Epithelial cell of proximal tubule (primary cell): Measurements from ENCODE around the gene SH2D6. TPM values are rescaled to one million over a fixed set of nuclear protein-coding genes. Genes with fewer than 3 reads are reported as not detected.
A peak's percentile ranks its signal among the peaks of the same experiment; 100 is the strongest.
"Not testable (repeated sequence)": the region's sequence is repeated elsewhere in the genome, so short reads cannot be mapped to it uniquely, and the experiment has no call there.

Experiments
- DNase-seq: peaks from one replicate; pipeline ENCODE4 v3.0.0-alpha.2; 2011; ENCODE audit warnings: low read depth
- H3K4me3 ChIP-seq: 2 replicates; pipeline ENCODE4 v1.5.1; 2011; ENCODE audit warnings: low read depth, mild to moderate bottlenecking, low read length
- CTCF ChIP-seq: conservative IDR thresholded peaks from 2 replicates; pipeline ENCODE4 v1.5.1; 2012; ENCODE audit warnings: low read depth, mild to moderate bottlenecking, low read length
- total RNA-seq: library from RNA; depleted of rRNA; stranded (reverse); fragments of >200 nt; gene quantifications from 2 replicates; pipeline ENCODE4 v1.2.3, GENCODE V29; 2015

SH2D6 gene
- total RNA-seq, 1 donor from 2014 or later, result not detected

DNA sequence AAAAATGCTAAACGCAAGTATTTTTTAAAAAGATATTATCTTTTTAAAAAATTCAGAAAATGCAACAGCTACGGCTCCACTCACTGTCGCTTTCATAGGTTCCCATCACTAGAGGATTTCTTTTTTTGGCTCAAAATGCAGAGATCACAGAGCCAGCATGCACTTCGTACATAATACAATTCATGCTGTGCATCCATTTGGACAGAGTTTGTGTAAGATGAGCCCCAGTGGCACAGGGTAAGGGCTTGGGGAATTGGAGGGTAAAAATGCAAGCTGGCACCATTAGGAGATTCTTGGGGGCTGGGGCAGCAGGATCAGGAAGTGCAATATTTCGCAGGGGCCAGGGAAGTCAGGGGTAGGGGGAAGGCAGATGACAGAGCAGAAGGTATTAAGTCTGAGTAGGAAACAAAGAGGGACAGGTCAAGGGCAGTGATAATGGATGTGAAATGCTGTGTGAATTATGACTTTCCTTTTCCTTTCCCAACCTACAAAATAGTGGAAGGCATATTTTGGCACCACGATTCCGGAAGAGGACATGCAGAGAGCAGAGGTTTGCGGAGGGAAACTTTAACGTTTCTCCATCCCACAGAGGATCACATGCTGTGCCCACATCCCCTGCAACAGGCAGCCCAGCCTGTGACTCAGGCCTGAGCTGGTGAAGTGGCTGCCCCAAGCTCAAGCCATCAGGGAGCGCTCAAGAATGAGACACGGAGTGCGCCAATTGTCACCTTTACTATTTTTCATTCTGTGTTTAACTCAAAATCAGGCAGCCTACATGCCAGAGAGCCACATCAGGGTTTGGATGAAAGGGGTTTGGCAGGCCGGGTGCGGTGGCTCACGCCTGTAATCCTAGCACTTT, 13.1 kb upstream of the SH2D6 start:
- H3K4me3 ChIP-seq, result peak overlapping the region; percentile 10
- TF ChIP-seq CTCF, result peak; percentile 6
- DNase-seq, result no peak

DNA sequence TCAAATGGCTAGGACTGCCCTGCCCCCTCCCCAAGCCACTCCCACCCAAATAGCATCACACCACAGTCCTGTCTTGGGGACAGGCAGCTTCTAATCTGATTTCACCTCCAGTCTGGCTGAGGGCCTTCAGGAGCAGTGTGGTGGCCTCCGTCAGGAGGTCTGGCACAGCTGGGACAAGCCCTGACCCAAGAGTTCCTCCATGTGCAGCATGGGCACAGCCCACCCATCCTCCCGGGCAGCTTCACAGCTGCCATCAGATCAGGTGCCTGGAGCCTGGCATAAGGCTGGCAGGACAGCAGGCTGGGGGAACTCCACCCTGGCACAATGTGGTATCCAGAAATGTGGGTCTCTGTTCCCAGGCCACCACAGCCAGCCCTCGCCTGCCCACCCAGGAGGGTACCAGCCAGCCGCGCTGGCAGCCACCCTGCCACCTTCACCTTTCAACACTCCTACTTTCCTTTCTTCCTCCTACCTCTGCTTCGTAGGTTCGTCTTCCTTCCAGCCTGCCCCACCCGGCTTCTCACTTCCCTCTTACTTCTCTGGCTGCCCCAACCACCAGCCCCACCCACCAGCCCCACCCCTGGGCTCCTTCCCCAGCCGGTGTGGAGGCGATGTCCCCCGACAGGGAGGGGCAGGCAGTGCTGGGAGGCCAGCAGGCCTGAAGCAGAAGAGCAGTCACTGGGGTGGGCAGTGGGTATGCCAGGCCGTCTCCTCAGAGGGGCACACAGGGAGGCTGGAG, 8.5 kb upstream of the SH2D6 start, which contains the start of gene CAPG:
CAPG (minus strand) TSS at position 522 of the 739 bp plus-strand sequence. CDS start 8,221 bp downstream, outside the sequence.
- TF ChIP-seq CTCF, result no peak
- peak within 1 kb of the TSS; percentile 54 for H3K4me3 ChIP-seq
- DNase-seq, result no peak

GRCh38 chr2:85410584-85411404, 7.7 kb upstream of the SH2D6 start:
- no peak for TF ChIP-seq CTCF
- H3K4me3 ChIP-seq, result peak overlapping the region; percentile 54
- no peak for DNase-seq

DNA sequence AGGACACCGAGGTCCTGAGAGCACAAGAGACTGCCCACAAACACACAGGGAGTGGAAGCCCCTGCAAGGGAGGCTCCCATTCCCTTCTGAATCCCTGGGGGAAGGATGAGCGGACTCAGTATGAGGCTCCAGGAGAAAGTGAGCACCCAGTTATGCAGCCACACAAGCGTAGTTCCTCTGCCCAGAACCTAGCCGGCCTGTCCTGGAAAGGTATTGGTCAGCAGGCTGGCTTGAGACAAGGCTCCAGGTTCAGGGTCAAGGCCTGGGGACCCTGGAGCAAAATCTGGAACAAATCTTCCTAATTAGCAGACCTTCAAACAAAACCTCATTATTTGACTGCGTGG, 7.1 kb upstream of the SH2D6 start:
- TF ChIP-seq CTCF, result no peak
- DNase-seq, result no peak
- H3K4me3 ChIP-seq, result no peak overlapping the region

DNA sequence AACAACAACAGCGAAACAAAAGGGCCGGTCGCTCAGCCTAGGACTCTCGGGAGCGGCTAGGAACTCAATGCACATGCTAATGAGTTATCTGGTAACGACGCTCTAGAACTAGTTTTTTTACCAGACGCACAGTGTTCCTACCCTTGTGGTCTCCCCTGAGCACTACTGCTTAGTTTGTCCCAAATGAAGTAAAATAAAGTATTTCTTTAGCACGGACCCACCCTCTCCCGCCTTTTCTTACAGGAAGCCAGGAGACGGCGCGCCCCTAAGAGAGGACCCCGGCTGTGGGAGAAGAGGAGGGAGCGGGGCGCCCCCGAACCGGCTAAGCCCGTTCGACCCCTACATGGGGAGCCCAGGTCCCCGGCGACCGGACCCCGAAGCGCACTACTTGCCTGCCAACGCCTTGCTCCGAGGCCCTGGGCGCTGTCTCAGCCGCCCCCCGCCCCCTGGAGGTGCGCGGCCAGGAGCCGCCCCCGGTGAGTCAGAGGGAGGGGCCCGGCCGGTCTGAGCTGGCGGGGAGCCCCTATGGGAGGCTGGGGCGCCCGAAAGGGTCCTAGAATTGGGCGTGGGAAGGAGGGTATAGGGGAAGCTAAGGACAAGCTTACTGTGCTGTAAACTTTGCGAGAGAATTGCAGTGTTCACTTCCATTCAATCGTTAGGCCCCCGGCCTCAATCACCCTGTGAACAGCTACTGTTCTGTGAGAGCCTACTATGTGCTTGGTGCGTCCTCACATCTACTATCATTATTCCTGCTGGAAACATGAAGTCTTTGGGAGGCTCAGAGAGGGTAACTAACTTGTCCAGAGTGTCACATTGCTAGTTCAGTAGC, 4.7 kb upstream of the SH2D6 start:
- peak overlapping the region; percentile 77 for H3K4me3 ChIP-seq
- no peak for DNase-seq
- peak; percentile 7 for TF ChIP-seq CTCF

- DNase-seq, H3K4me3 ChIP-seq: not testable (repeated sequence)
Observed at GRCh38 chr2:85414421-85414759, 4.1 kb upstream of the SH2D6 start.
